ENCODE data around the gene SRGAP1. TPM values are rescaled to one million over a fixed set of nuclear protein-coding genes. Genes with fewer than 3 reads are reported as not detected.

Gene SRGAP1
- total RNA-seq, 3 donors from 2014 or later (not counting 1 experiment from before 2014, with no cell fraction given) = 0.10 to 0.49 (median 0.16) TPM

GRCh38 chr12:64172143-64172970 is 327.9 kb downstream of the SRGAP1 start:
- Histone ChIP-seq H3K27ac (ENCODE audit: low read length) (no peak overlapping the region), H3K9me3 (ENCODE audit: control insufficient read depth, insufficient read depth, low read length) (no peaks in the 10 kb centered on the region), H3K4me1 (ENCODE audit: control insufficient read depth, insufficient read depth, low read length) (no peaks in the 10 kb centered on the region), H3K36me3 (ENCODE audit: control insufficient read depth, insufficient read depth, low read length) (no peaks in the 10 kb centered on the region), H3K27me3 (ENCODE audit: control insufficient read depth, insufficient read depth, low read length) (no peaks in the 10 kb centered on the region), H3K4me3 (ENCODE audit: low read length) (no peak overlapping the region)
- no peaks in the 10 kb centered on the region for H3K4me1 Mint-ChIP-seq
- DNase-seq = no peak
- peaks cover 0 to 2% of the 10 kb centered on the region in 2 donors for H3K27me3 Mint-ChIP-seq (ENCODE audit: low read depth in 2 of 2)
- H3K27ac Mint-ChIP-seq = no peak overlapping the region
- no peak for TF ChIP-seq CTCF (IDR thresholded peaks at IDR 0.05)
- ATAC-seq = no peak
- no peaks in the 10 kb centered on the region for H3K36me3 Mint-ChIP-seq
- 79% methylated on average over 1 of the region's 1 CpG for WGBS (ENCODE audit: insufficient coverage)
- no peaks in the 10 kb centered on the region for H3K9me3 Mint-ChIP-seq
- intact Hi-C loops (cut with micrococcal nuclease) = no loop called here
- no peak overlapping the region for H3K4me3 Mint-ChIP-seq

GRCh38 chr12:64173456-64173855 is 329.0 kb downstream of the SRGAP1 start:
- Mint-ChIP-seq H3K27me3 (ENCODE audit: low read depth in 2 of 2) (peaks cover 0 to 2% of the 10 kb centered on the region in 2 donors), H3K36me3 (no peaks in the 10 kb centered on the region), H3K9me3 (no peaks in the 10 kb centered on the region), H3K4me1 (no peaks in the 10 kb centered on the region), H3K4me3 (no peak overlapping the region), H3K27ac (no peak overlapping the region)
- Histone ChIP-seq H3K4me3 (ENCODE audit: low read length) (no peak overlapping the region), H3K27me3 (ENCODE audit: control insufficient read depth, insufficient read depth, low read length) (no peaks in the 10 kb centered on the region), H3K36me3 (ENCODE audit: control insufficient read depth, insufficient read depth, low read length) (no peaks in the 10 kb centered on the region), H3K9me3 (ENCODE audit: control insufficient read depth, insufficient read depth, low read length) (no peaks in the 10 kb centered on the region), H3K4me1 (ENCODE audit: control insufficient read depth, insufficient read depth, low read length) (no peaks in the 10 kb centered on the region), H3K27ac (ENCODE audit: low read length) (no peak overlapping the region)
- TF ChIP-seq CTCF (IDR thresholded peaks at IDR 0.05) = no peak
- no peak for ATAC-seq
- DNase-seq = no peak
- intact Hi-C loops (cut with micrococcal nuclease) = no loop called here
- 86% methylated on average over 3 of the region's 3 CpGs for WGBS (ENCODE audit: insufficient coverage)

GRCh38 chr12:64175254-64175945 is 330.9 kb downstream of the SRGAP1 start:
- WGBS (ENCODE audit: insufficient coverage) = 59% methylated on average over 2 of the region's 2 CpGs
- Mint-ChIP-seq H3K27me3 (ENCODE audit: low read depth in 2 of 2) (peaks cover 0 to 2% of the 10 kb centered on the region in 2 donors), H3K9me3 (no peaks in the 10 kb centered on the region), H3K36me3 (no peaks in the 10 kb centered on the region), H3K27ac (no peak overlapping the region), H3K4me1 (no peaks in the 10 kb centered on the region), H3K4me3 (no peak overlapping the region)
- H3K27ac ChIP-seq (ENCODE audit: low read length) = no peak overlapping the region
- no peak for TF ChIP-seq CTCF (IDR thresholded peaks at IDR 0.05)
- no peaks in the 10 kb centered on the region for H3K27me3 ChIP-seq (ENCODE audit: control insufficient read depth, insufficient read depth, low read length)
- intact Hi-C loops (cut with micrococcal nuclease) = no loop called here
- H3K4me1 ChIP-seq (ENCODE audit: control insufficient read depth, insufficient read depth, low read length) = no peaks in the 10 kb centered on the region
- no peak for DNase-seq
- H3K36me3 ChIP-seq (ENCODE audit: control insufficient read depth, insufficient read depth, low read length) = no peaks in the 10 kb centered on the region
- H3K9me3 ChIP-seq (ENCODE audit: control insufficient read depth, insufficient read depth, low read length) = no peaks in the 10 kb centered on the region
- no peak overlapping the region for H3K4me3 ChIP-seq (ENCODE audit: low read length)
- ATAC-seq = no peak

Data from natural killer cell (primary cell).